NCI-H345 treated with DMSO at 0.1 percent for 48 hours (cell line): ENCODE measurements around the gene TMEM63B.
"Not testable (repeated sequence)": the region's sequence is repeated elsewhere in the genome, so short reads cannot be mapped to it uniquely, and the experiment has no call there.

ENCODE experiments used
- DNase-seq: peaks from one replicate; lab custom pipeline; 2025; ENCODE audit not compliant: unreplicated experiment; lab: John Stamatoyannopoulos, UW

The TMEM63B gene

GRCh38 chr6:44094403-44095242 lies 32.7 kb upstream of the TMEM63B start:
- no peak for DNase-seq

GRCh38 chr6:44095243-44095623 lies 32.1 kb upstream of the TMEM63B start:
- not testable (repeated sequence) for DNase-seq

- DNase-seq, result peak; percentile 26
Observed at GRCh38 chr6:44096612-44097011, 30.7 kb upstream of the TMEM63B start.

GRCh38 chr6:44097782-44098317 lies 29.5 kb upstream of the TMEM63B start:
- no peak for DNase-seq

- no peak for DNase-seq
Observed at GRCh38 chr6:44099192-44099591, 28.2 kb upstream of the TMEM63B start.

- no peak for DNase-seq
Observed at GRCh38 chr6:44100088-44100550, 27.2 kb upstream of the TMEM63B start.

- DNase-seq, result no peak
Observed at GRCh38 chr6:44101832-44102231, 25.5 kb upstream of the TMEM63B start.

- no peak for DNase-seq
Observed at GRCh38 chr6:44102527-44102926, 24.8 kb upstream of the TMEM63B start.

GRCh38 chr6:44104481-44105021 lies 22.8 kb upstream of the TMEM63B start:
- no peak for DNase-seq

GRCh38 chr6:44105146-44105545 lies 22.2 kb upstream of the TMEM63B start:
- no peak for DNase-seq

GRCh38 chr6:44105993-44106740 lies 21.2 kb upstream of the TMEM63B start:
- no peak for DNase-seq

GRCh38 chr6:44107017-44107416 lies 20.3 kb upstream of the TMEM63B start:
- DNase-seq, result no peak

- no peak for DNase-seq
Observed at GRCh38 chr6:44108471-44108870, 18.9 kb upstream of the TMEM63B start.

- no peak for DNase-seq
Observed at GRCh38 chr6:44109212-44109611, 18.1 kb upstream of the TMEM63B start.

GRCh38 chr6:44110005-44110676 lies 17.2 kb upstream of the TMEM63B start:
- no peak for DNase-seq

GRCh38 chr6:44110966-44111365 lies 16.4 kb upstream of the TMEM63B start:
- no peak for DNase-seq

- DNase-seq, result no peak
Observed at GRCh38 chr6:44111434-44112417, 15.6 kb upstream of the TMEM63B start.

- DNase-seq, result no peak
Observed at GRCh38 chr6:44113414-44113813, 13.9 kb upstream of the TMEM63B start.

- no peak for DNase-seq
Observed at GRCh38 chr6:44115866-44116265, 11.5 kb upstream of the TMEM63B start.
